HepG2 (cell line): Measurements from ENCODE around the gene TMEM14A. TPM values are rescaled to one million over a fixed set of nuclear protein-coding genes. Genes with fewer than 3 reads are reported as not detected.

ENCODE experiments used
- CBX1 ChIP-seq: IDR thresholded peaks from one replicate; pipeline ENCODE4 v1.6.1; 2016; ENCODE audit warnings: antibody characterized with exemption, low read depth
- ELF1 ChIP-seq: sonication (generic); formaldehyde crosslinking; IDR thresholded peaks from 2 replicates; pipeline ENCODE4 v1.4.0; 2020; ENCODE audit warnings: missing genetic modification reagents
- GATAD2A ChIP-seq: IDR thresholded peaks from 2 replicates; pipeline ENCODE4 v1.6.1; 2016
- HNF4G ChIP-seq, 2 experiments: sonication (generic) in 1 of 2; formaldehyde crosslinking in 1 of 2; IDR thresholded peaks; 2 replicates each; pipeline versions ENCODE4 v1.4.0 to v1.6.1; 2011 to 2020; ENCODE audit warnings: borderline replicate concordance in 2 of 2, low read depth in 2 of 2, mild to moderate bottlenecking in 2 of 2, low read length in 1 of 2, missing genetic modification reagents in 1 of 2, moderate library complexity in 1 of 2
- MED13 ChIP-seq: sonication (generic); formaldehyde crosslinking; IDR thresholded peaks from 2 replicates; pipeline ENCODE4 v1.5.0; 2020; ENCODE audit warnings: missing genetic modification reagents
- NFIC ChIP-seq: IDR thresholded peaks from 2 replicates; pipeline ENCODE4 v1.6.1; 2012; ENCODE audit warnings: mild to moderate bottlenecking, low read length, inconsistent platforms
- RAD21 ChIP-seq: fragments of 450-650 bp; formaldehyde crosslinking; IDR thresholded peaks from 2 replicates; pipeline ENCODE4 v1.5.0; 2020; ENCODE audit warnings: mild to moderate bottlenecking
- SMAD1 ChIP-seq: sonication (generic); formaldehyde crosslinking; IDR thresholded peaks from 2 replicates; pipeline ENCODE4 v1.4.0; 2020; ENCODE audit warnings: missing genetic modification reagents, low read depth, mild to moderate bottlenecking, borderline replicate concordance
- SMC3 ChIP-seq: IDR thresholded peaks from 2 replicates; pipeline ENCODE4 v1.6.1; 2011; ENCODE audit warnings: low read length, improper control_type of control experiment
- SP5 ChIP-seq: IDR thresholded peaks from 2 replicates; pipeline ENCODE4 v1.6.1; 2016; ENCODE audit warnings: low read depth, borderline replicate concordance
- ZIK1 ChIP-seq: sonication (generic); formaldehyde crosslinking; IDR thresholded peaks from 2 replicates; pipeline ENCODE4 v1.5.0; 2020; ENCODE audit warnings: mild to moderate bottlenecking, low read depth, missing genetic modification reagents, borderline replicate concordance
- ZNF550 ChIP-seq: sonication (generic); formaldehyde crosslinking; IDR thresholded peaks from 2 replicates; pipeline ENCODE4 v1.4.0; 2020; ENCODE audit warnings: mild to moderate bottlenecking, missing genetic modification reagents, borderline replicate concordance
- ZNF567 ChIP-seq: sonication (generic); formaldehyde crosslinking; IDR thresholded peaks from 2 replicates; pipeline ENCODE4 v1.8.1; 2023; ENCODE audit warnings: mild to moderate bottlenecking, missing genetic modification reagents, borderline replicate concordance
- ZNF773 ChIP-seq: sonication (generic); formaldehyde crosslinking; IDR thresholded peaks from 2 replicates; pipeline ENCODE4 v1.4.0; 2020; ENCODE audit warnings: missing genetic modification reagents, borderline replicate concordance
- polyA plus RNA-seq, 8 experiments: library from polyadenylated mRNA; depleted of rRNA in 3 of 8; stranded (reverse) in 7 of 8; unstranded in 1 of 8; fragments of >200 nt; fragmentation: Illumina TruSeq in 4 of 8; extraction: Trizol in 4 of 8; gene quantifications; 2 replicates each; pipeline versions ENCODE4 v1.2.1 to v1.2.3, GENCODE V29; 2011 to 2016; ENCODE audit warnings: low read depth in 4 of 8, missing spikeins in 1 of 8, mixed read lengths in 1 of 8; ENCODE audit not compliant: insufficient read depth in 1 of 8
- total RNA-seq, 5 experiments: library from RNA; depleted of rRNA; stranded (reverse); fragments of >200 nt; fragmentation: Illumina TruSeq; extraction: Trizol; gene quantifications; 2 replicates each; pipeline ENCODE4 v1.2.3, GENCODE V29; 2016; ENCODE audit warnings: low read depth in 1 of 5
- TF ChIP-seq, protein P1 (sequence below): sonication (generic); formaldehyde crosslinking; IDR thresholded peaks from 2 replicates; pipeline ENCODE4 v1.4.0; 2020; ENCODE audit warnings: mild to moderate bottlenecking, low read depth, missing genetic modification reagents
- TF ChIP-seq, protein P2 (sequence below), 2 experiments: sonication (generic) in 1 of 2; formaldehyde crosslinking in 1 of 2; IDR thresholded peaks; 2 replicates each; pipeline versions ENCODE4 v1.4.0 to v1.6.1; 2018 to 2020; ENCODE audit warnings: missing genetic modification reagents in 2 of 2, borderline replicate concordance in 1 of 2, low read depth in 1 of 2, mild to moderate bottlenecking in 1 of 2, missing biosample characterization in 1 of 2
- TF ChIP-seq, protein P3 (sequence below): sonication (generic); formaldehyde crosslinking; IDR thresholded peaks from 2 replicates; pipeline ENCODE4 v1.5.0; 2020; ENCODE audit warnings: mild to moderate bottlenecking, missing genetic modification reagents, moderate library complexity
- TF ChIP-seq, protein P4 (sequence below): sonication (generic); formaldehyde crosslinking; conservative IDR thresholded peaks from 2 replicates; pipeline ENCODE4 v1.4.0; 2020; ENCODE audit warnings: missing genetic modification reagents
- TF ChIP-seq, protein P5 (sequence below): sonication (generic); formaldehyde crosslinking; IDR thresholded peaks from 2 replicates; pipeline ENCODE4 v1.8.0; 2022; ENCODE audit warnings: mild to moderate bottlenecking, missing genetic modification reagents; ENCODE audit not compliant: insufficient replicate concordance

Gene TMEM14A
- total and polyA plus RNA-seq, 2 of the 13 experiments (the other 11 are each of a cell fraction or from before 2014, with no cell fraction given): 24.6 to 73.7 TPM

DNA sequence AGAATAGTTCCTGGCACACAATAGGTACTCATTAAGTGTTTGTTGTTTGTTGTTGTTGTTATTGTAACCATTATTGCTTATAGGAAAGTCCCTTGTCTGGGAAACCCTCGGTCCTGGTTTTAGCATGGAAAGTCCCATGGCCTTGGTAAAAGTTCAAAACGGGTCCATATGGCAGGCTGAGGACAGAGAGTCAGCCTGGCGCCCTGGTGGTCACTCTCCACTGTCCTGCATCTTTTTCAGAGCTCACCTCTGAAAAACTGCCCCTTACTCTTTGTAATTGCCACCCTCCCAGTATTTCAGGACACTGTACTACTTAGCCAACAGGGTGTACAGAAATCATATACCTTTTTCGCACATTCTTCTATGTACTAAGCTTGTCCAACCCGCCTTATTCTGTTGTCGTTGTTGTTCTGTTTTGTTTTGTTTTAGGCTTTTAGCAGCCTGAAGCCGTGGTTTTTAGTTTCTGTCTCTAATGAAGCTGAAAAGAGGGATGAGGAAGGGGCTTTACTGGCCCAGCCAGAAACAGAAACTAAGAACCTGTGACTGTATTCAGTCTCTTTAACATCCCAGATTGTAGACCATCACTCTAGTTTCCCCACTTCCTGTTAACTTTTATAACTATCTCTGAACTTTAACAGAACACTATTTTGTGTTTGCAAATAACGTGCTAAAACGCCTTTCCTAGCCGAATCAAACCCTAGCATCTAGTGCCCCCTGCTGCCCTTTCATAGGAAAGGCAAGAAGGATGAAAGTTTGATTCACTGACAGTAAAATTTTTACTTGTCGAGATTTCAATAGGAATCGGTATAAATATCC lies 7.6 kb upstream of the TMEM14A start (continued):
- TF ChIP-seq SMC3: peak; percentile 96
- TF ChIP-seq ZNF567 (CRISPR knock-in tag): 0 out of 2 replicates have a peak, but pooled peaks have one; percentile 4
- TF ChIP-seq, protein P1, sequence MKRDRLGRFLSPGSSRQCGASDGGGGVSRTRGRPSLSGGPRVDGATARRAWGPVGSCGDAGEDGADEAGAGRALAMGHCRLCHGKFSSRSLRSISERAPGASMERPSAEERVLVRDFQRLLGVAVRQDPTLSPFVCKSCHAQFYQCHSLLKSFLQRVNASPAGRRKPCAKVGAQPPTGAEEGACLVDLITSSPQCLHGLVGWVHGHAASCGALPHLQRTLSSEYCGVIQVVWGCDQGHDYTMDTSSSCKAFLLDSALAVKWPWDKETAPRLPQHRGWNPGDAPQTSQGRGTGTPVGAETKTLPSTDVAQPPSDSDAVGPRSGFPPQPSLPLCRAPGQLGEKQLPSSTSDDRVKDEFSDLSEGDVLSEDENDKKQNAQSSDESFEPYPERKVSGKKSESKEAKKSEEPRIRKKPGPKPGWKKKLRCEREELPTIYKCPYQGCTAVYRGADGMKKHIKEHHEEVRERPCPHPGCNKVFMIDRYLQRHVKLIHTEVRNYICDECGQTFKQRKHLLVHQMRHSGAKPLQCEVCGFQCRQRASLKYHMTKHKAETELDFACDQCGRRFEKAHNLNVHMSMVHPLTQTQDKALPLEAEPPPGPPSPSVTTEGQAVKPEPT (CRISPR knock-in tag): no peak
- TF ChIP-seq, protein P2, sequence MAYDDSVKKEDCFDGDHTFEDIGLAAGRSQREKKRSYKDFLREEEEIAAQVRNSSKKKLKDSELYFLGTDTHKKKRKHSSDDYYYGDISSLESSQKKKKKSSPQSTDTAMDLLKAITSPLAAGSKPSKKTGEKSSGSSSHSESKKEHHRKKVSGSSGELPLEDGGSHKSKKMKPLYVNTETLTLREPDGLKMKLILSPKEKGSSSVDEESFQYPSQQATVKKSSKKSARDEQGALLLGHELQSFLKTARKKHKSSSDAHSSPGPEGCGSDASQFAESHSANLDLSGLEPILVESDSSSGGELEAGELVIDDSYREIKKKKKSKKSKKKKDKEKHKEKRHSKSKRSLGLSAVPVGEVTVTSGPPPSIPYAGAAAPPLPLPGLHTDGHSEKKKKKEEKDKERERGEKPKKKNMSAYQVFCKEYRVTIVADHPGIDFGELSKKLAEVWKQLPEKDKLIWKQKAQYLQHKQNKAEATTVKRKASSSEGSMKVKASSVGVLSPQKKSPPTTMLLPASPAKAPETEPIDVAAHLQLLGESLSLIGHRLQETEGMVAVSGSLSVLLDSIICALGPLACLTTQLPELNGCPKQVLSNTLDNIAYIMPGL (CRISPR knock-in tag; IDR thresholded peaks at IDR 0.05; ENCODE audit: borderline replicate concordance in 1 of 2, low read depth in 1 of 2): peak in 1 of 2 experiments; percentile 36; a peak in 1 of 4 replicates
- TF ChIP-seq ZIK1 (CRISPR knock-in tag): no peak
- TF ChIP-seq, protein P3, sequence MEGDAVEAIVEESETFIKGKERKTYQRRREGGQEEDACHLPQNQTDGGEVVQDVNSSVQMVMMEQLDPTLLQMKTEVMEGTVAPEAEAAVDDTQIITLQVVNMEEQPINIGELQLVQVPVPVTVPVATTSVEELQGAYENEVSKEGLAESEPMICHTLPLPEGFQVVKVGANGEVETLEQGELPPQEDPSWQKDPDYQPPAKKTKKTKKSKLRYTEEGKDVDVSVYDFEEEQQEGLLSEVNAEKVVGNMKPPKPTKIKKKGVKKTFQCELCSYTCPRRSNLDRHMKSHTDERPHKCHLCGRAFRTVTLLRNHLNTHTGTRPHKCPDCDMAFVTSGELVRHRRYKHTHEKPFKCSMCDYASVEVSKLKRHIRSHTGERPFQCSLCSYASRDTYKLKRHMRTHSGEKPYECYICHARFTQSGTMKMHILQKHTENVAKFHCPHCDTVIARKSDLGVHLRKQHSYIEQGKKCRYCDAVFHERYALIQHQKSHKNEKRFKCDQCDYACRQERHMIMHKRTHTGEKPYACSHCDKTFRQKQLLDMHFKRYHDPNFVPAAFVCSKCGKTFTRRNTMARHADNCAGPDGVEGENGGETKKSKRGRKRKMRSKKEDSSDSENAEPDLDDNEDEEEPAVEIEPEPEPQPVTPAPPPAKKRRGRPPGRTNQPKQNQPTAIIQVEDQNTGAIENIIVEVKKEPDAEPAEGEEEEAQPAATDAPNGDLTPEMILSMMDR (CRISPR knock-in tag): peak; percentile 84
- TF ChIP-seq SP5 (CRISPR knock-in tag): 0 out of 2 replicates have a peak, but pooled peaks have one; percentile 25
- TF ChIP-seq CBX1: no peak
- no peak for TF ChIP-seq SMAD1 (CRISPR knock-in tag)
- TF ChIP-seq, protein P4, sequence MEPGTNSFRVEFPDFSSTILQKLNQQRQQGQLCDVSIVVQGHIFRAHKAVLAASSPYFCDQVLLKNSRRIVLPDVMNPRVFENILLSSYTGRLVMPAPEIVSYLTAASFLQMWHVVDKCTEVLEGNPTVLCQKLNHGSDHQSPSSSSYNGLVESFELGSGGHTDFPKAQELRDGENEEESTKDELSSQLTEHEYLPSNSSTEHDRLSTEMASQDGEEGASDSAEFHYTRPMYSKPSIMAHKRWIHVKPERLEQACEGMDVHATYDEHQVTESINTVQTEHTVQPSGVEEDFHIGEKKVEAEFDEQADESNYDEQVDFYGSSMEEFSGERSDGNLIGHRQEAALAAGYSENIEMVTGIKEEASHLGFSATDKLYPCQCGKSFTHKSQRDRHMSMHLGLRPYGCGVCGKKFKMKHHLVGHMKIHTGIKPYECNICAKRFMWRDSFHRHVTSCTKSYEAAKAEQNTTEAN: peak; percentile 59; the same call in 1 of the 2 replicates
- TF ChIP-seq ZNF550 (CRISPR knock-in tag): no peak
- TF ChIP-seq RAD21 (CRISPR knock-in tag): peak; percentile 89
- TF ChIP-seq NFIC: 0 out of 2 replicates have a peak, but pooled peaks have one; percentile 50
- TF ChIP-seq, protein P5, sequence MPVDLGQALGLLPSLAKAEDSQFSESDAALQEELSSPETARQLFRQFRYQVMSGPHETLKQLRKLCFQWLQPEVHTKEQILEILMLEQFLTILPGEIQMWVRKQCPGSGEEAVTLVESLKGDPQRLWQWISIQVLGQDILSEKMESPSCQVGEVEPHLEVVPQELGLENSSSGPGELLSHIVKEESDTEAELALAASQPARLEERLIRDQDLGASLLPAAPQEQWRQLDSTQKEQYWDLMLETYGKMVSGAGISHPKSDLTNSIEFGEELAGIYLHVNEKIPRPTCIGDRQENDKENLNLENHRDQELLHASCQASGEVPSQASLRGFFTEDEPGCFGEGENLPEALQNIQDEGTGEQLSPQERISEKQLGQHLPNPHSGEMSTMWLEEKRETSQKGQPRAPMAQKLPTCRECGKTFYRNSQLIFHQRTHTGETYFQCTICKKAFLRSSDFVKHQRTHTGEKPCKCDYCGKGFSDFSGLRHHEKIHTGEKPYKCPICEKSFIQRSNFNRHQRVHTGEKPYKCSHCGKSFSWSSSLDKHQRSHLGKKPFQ (CRISPR knock-in tag): no peak
- TF ChIP-seq ELF1 (CRISPR knock-in tag): no peak
- TF ChIP-seq MED13 (CRISPR knock-in tag): peak; percentile 74; the same call in 1 of the 2 replicates
- TF ChIP-seq HNF4G (IDR thresholded peaks at IDR 0.05; ENCODE audit: borderline replicate concordance, low read depth, low read length): no peak
- peak; percentile 5; the same call in 1 of the 2 replicates for TF ChIP-seq HNF4G (CRISPR knock-in tag; IDR thresholded peaks at IDR 0.05; ENCODE audit: borderline replicate concordance, low read depth)
- peak; percentile 29; the same call in 1 of the 2 replicates for TF ChIP-seq GATAD2A (CRISPR knock-in tag)
- no peak for TF ChIP-seq ZNF773 (CRISPR knock-in tag)
